Glutamatergic neuron (in vitro differentiated cells): ENCODE measurements around the gene CELSR2. TPM values are rescaled to one million over a fixed set of nuclear protein-coding genes. Genes with fewer than 3 reads are reported as not detected.

Experiments
- DNase-seq: peaks from one replicate; pipeline ENCODE4 v3.0.0; 2022
- H3K27ac Mint-ChIP-seq: one replicate; pipeline ENCODE4 v1.8.0; 2020; ENCODE audit warnings: mild to moderate bottlenecking, mixed read lengths, inconsistent platforms; ENCODE audit not compliant: unreplicated experiment
- H3K27me3 Mint-ChIP-seq: one replicate; pipeline ENCODE4 v1.8.0; 2020; ENCODE audit warnings: mild to moderate bottlenecking, moderate library complexity, mixed read lengths, inconsistent platforms; ENCODE audit not compliant: unreplicated experiment
- H3K36me3 Mint-ChIP-seq: one replicate; pipeline ENCODE4 v1.8.0; 2020; ENCODE audit warnings: mild to moderate bottlenecking, mixed read lengths, inconsistent platforms; ENCODE audit not compliant: unreplicated experiment
- H3K4me1 Mint-ChIP-seq: one replicate; pipeline ENCODE4 v1.8.0; 2020; ENCODE audit warnings: mild to moderate bottlenecking, low read depth, mixed read lengths, inconsistent platforms; ENCODE audit not compliant: unreplicated experiment
- H3K4me3 Mint-ChIP-seq: one replicate; pipeline ENCODE4 v1.8.0; 2020; ENCODE audit warnings: mild to moderate bottlenecking, mixed read lengths, inconsistent platforms; ENCODE audit not compliant: unreplicated experiment
- H3K9me3 Mint-ChIP-seq: one replicate; pipeline ENCODE4 v1.8.0; 2020; ENCODE audit warnings: mild to moderate bottlenecking, moderate library complexity, mixed read lengths, inconsistent platforms; ENCODE audit not compliant: unreplicated experiment
- CTCF ChIP-seq: fragments of 200-600 bp; sonication (generic); IDR thresholded peaks from one replicate; pipeline ENCODE4 v1.5.0; 2021; ENCODE audit not compliant: partially characterized antibody, unreplicated experiment
- total RNA-seq: library from RNA; stranded (reverse); fragmentation: NEBNext Ultra II Directional; extraction: Animal tissue kit (Norgen Biotek cat#: 25700); gene quantifications from one replicate; pipeline ENCODE4 v1.2.1, GENCODE V29; 2021; ENCODE audit not compliant: unreplicated experiment

Gene CELSR2
- total RNA-seq, 1 donor from 2014 or later: 181 TPM

DNA sequence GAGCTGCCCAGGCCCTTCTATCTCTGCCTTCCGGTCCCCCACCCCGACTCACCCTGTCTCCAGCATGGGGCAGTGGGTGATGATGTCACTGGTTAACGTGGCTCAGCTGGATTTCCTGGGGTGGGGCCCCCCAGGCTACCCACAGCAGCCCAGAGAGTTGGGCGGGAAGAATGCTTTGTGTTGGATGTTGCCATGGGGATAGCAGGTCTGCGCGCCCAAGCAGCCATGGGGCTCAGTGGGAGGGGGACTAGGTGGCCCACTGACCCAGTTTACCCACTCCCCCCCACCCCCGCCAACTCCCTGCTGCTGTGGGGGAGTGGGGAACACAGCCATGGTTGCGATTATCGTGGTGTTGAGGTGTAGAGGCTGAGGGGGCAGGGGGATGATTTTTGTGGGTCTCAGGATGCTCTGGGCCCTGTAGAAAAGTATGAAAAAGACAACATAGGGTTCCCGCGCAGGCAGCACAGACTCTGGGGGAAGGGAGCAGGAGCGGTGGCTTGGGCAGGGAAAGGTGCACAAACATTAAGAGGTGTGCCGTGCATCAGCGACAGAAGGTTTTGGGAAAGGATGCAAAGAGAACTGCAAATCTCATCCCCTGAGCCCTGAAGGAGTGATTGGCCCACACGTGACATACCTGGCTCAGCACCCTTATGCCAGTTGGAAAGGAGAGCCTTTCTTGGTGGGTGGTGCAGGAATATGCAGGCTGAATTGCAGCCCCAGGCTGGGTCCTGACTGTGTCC, 8.5 kb downstream of the CELSR2 start:
- no peak for DNase-seq
- Mint-ChIP-seq H3K27me3 (peaks cover 21% of the 10 kb centered on the region), H3K4me1 (peaks cover 49% of the 10 kb centered on the region), H3K27ac (peak overlapping the region; percentile 48), H3K9me3 (peaks cover 22% of the 10 kb centered on the region), H3K36me3 (no peaks in the 10 kb centered on the region), H3K4me3 (peak overlapping the region; percentile 97)
- no peak for TF ChIP-seq CTCF

DNA sequence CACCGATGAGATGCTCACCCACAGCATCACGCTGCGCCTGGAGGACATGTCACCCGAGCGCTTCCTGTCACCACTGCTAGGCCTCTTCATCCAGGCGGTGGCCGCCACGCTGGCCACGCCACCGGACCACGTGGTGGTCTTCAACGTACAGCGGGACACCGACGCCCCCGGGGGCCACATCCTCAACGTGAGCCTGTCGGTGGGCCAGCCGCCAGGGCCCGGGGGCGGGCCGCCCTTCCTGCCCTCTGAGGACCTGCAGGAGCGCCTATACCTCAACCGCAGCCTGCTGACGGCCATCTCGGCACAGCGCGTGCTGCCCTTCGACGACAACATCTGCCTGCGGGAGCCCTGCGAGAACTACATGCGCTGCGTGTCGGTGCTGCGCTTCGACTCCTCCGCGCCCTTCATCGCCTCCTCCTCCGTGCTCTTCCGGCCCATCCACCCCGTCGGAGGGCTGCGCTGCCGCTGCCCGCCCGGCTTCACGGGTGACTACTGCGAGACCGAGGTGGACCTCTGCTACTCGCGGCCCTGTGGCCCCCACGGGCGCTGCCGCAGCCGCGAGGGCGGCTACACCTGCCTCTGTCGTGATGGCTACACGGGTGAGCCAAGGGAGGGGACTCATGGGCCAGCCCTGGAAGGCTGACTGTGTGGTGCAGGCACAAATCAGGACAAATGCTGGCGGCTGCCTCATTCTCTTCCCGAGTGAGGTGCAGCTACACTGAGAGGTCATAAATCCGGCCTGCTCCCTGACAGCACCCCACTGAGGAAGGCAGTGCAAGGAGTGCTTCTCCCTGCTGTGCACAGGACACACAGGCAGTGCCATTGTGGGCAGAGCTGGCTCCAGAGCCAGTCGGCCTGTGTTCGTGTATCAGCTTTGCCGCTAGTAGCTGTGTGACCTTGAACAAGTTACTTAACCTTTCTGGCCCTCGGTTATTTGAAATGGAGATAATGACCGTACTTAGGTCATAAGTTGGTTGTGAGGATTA, 9.4 kb downstream of the CELSR2 start:
- Mint-ChIP-seq H3K36me3 (no peaks in the 10 kb centered on the region), H3K27me3 (peaks cover 21% of the 10 kb centered on the region), H3K4me3 (no peak overlapping the region), H3K27ac (peak overlapping the region; percentile 95), H3K9me3 (peaks cover 22% of the 10 kb centered on the region), H3K4me1 (peaks cover 43% of the 10 kb centered on the region)
- no peak for TF ChIP-seq CTCF
- DNase-seq: no peak

DNA sequence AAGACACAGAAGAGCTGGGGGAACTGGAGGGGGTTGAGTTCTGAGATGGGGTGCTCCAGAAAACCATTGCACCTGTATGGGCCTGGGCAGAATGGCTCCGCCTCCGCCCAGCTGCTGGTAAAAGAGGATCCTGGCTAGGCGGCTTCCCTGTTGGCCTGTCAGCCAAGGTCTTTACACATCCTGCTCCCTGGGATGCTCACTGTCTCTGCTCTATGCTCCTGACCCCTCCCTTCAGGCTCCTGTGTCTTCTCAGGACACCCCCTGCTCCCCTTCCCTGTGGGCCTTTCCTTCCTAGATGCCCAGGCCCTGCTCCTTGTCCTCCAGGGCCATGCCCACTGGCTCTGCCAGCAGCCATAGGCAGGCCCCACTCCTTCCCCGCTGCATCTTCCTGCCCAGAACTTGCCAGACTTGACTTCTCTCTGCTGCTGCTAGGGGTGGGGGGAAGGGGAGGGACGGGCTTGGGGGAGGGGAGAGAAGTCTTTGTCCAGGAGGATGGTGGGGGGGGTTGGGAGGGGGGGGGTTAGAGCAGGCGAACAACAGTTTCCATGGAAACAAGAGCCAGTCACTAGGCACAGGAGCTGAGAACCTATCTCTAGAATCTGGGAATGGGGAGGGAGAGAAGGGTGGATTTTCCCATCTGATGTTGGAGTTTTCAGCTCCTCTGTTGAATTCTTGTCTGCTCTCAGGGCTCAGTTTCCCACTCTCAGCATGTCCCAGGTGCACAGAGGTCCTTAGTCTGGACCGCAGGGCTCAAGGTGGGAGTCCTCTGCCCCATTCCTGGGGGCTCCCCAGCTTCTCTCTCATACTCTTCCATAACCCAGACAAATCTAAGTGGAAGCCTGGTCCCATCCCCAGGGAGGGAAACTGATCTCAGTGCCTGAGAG, 10.6 kb downstream of the CELSR2 start:
- peaks cover 19% of the 10 kb centered on the region for H3K9me3 Mint-ChIP-seq
- H3K4me3 Mint-ChIP-seq: peak overlapping the region; percentile 72
- peaks cover 39% of the 10 kb centered on the region for H3K4me1 Mint-ChIP-seq
- TF ChIP-seq CTCF: no peak
- peaks cover 17% of the 10 kb centered on the region for H3K27me3 Mint-ChIP-seq
- no peak for DNase-seq
- H3K36me3 Mint-ChIP-seq: no peaks in the 10 kb centered on the region
- peak overlapping the region; percentile 95 for H3K27ac Mint-ChIP-seq

- DNase-seq: no peak
- peaks cover 9% of the 10 kb centered on the region for H3K27me3 Mint-ChIP-seq
- no peak overlapping the region for H3K27ac Mint-ChIP-seq
- peaks cover 28% of the 10 kb centered on the region for H3K4me1 Mint-ChIP-seq
- H3K9me3 Mint-ChIP-seq: peaks cover 9% of the 10 kb centered on the region
- no peak overlapping the region for H3K4me3 Mint-ChIP-seq
- H3K36me3 Mint-ChIP-seq: no peaks in the 10 kb centered on the region
- no peak for TF ChIP-seq CTCF
Measured at GRCh38 chr1:109261006-109261405, 11.7 kb downstream of the CELSR2 start.
